MG63 (cell line): ENCODE results near the gene TAF1L. TPM values are rescaled to one million over a fixed set of nuclear protein-coding genes. Genes with fewer than 3 reads are reported as not detected.
"Not testable (repeated sequence)": the region's sequence is repeated elsewhere in the genome, so short reads cannot be mapped to it uniquely, and the experiment has no call there.

Experiments
- DNase-seq: peaks from one replicate; pipeline ENCODE4 v3.0.0-alpha.2; 2020
- H3K27me3 ChIP-seq: fragments of 250-450 bp; sonication (Bioruptor Pico); 2 replicates; pipeline ENCODE4 v1.5.1; 2020; ENCODE audit warnings: mild to moderate bottlenecking, moderate library complexity
- H3K36me3 ChIP-seq: fragments of 250-450 bp; sonication (Bioruptor Pico); 2 replicates; pipeline ENCODE4 v1.5.1; 2020; ENCODE audit warnings: mild to moderate bottlenecking, moderate library complexity
- H3K4me3 ChIP-seq: fragments of 250-450 bp; sonication (Bioruptor Pico); 2 replicates; pipeline ENCODE4 v1.5.1; 2020; ENCODE audit warnings: mild to moderate bottlenecking, moderate library complexity
- H3K9me3 ChIP-seq: fragments of 250-450 bp; sonication (Bioruptor Pico); 2 replicates; pipeline ENCODE4 v1.5.1; 2020; ENCODE audit warnings: mild to moderate bottlenecking, moderate library complexity
- total RNA-seq: library from RNA; depleted of rRNA; stranded (reverse); fragments of >200 nt; shearing (Covaris generic); gene quantifications from 2 replicates; pipeline ENCODE4 v1.2.3, GENCODE V29; 2014; ENCODE audit warnings: low replicate concordance; rRNA removed

The TAF1L gene
- total RNA-seq, result not detected in 2 replicates

- no peak for DNase-seq
- H3K4me3 ChIP-seq, result no peak within 1 kb of the TSS
- no peaks in the 10 kb centered on the region for H3K36me3 ChIP-seq
- no peaks in the 10 kb centered on the region for H3K27me3 ChIP-seq
- H3K9me3 ChIP-seq, result no peaks in the 10 kb centered on the region
Measured at GRCh38 chr9:32635362-32635761, at the start of gene TAF1L. Gene TAF1L (minus strand): TSS chr9:32635669. CDS start chr9:32635579, 90 bp downstream.

GRCh38 chr9:32681751-32682150 lies 46.3 kb upstream of the TAF1L start:
- Histone ChIP-seq H3K9me3 (peaks cover 2% of the 10 kb centered on the region), H3K4me3 (no peak overlapping the region), H3K27me3 (no peaks in the 10 kb centered on the region), H3K36me3 (no peaks in the 10 kb centered on the region)
- no peak for DNase-seq

- Histone ChIP-seq H3K4me3 (no peak overlapping the region), H3K9me3 (peaks cover 2% of the 10 kb centered on the region), H3K27me3 (no peaks in the 10 kb centered on the region), H3K36me3 (no peaks in the 10 kb centered on the region)
- no peak for DNase-seq
Measured at GRCh38 chr9:32677931-32678330, 42.5 kb upstream of the TAF1L start.

- peak; percentile 66 for DNase-seq
- no peaks in the 10 kb centered on the region for H3K9me3 ChIP-seq
- no peaks in the 10 kb centered on the region for H3K36me3 ChIP-seq
- no peak overlapping the region for H3K4me3 ChIP-seq
- no peaks in the 10 kb centered on the region for H3K27me3 ChIP-seq
Measured at GRCh38 chr9:32672469-32672868, 37.0 kb upstream of the TAF1L start.

GRCh38 chr9:32671333-32671732 lies 35.9 kb upstream of the TAF1L start:
- Histone ChIP-seq H3K9me3 (no peaks in the 10 kb centered on the region), H3K27me3 (no peaks in the 10 kb centered on the region), H3K36me3 (no peaks in the 10 kb centered on the region), H3K4me3 (no peak overlapping the region)
- no peak for DNase-seq

- Histone ChIP-seq H3K36me3 (no peaks in the 10 kb centered on the region), H3K27me3 (no peaks in the 10 kb centered on the region), H3K9me3 (no peaks in the 10 kb centered on the region), H3K4me3 (no peak overlapping the region)
- DNase-seq, result peak; percentile 53
Measured at GRCh38 chr9:32665101-32665500, 29.6 kb upstream of the TAF1L start.

- H3K9me3 ChIP-seq, result no peaks in the 10 kb centered on the region
- no peaks in the 10 kb centered on the region for H3K27me3 ChIP-seq
- no peaks in the 10 kb centered on the region for H3K36me3 ChIP-seq
- no peak for DNase-seq
- H3K4me3 ChIP-seq, result no peak overlapping the region
Measured at GRCh38 chr9:32663741-32664140, 28.3 kb upstream of the TAF1L start.

GRCh38 chr9:32647671-32648070 lies 12.2 kb upstream of the TAF1L start:
- Histone ChIP-seq H3K36me3 (no peaks in the 10 kb centered on the region), H3K4me3 (no peak overlapping the region), H3K27me3 (no peaks in the 10 kb centered on the region), H3K9me3 (peaks cover under 1% of the 10 kb centered on the region)
- DNase-seq, result peak; percentile 5

GRCh38 chr9:32644698-32645097 lies 9.2 kb upstream of the TAF1L start:
- Histone ChIP-seq H3K9me3 (no peaks in the 10 kb centered on the region), H3K27me3 (no peaks in the 10 kb centered on the region), H3K36me3 (no peaks in the 10 kb centered on the region), H3K4me3 (no peak overlapping the region)
- DNase-seq, result peak; percentile 91

- H3K36me3 ChIP-seq, H3K27me3 ChIP-seq, DNase-seq, H3K9me3 ChIP-seq, H3K4me3 ChIP-seq: not testable (repeated sequence)
Measured at GRCh38 chr9:32633151-32633550, 2.3 kb downstream of the TAF1L start.

- Histone ChIP-seq H3K27me3 (no peaks in the 10 kb centered on the region), H3K4me3 (no peak overlapping the region), H3K9me3 (no peaks in the 10 kb centered on the region), H3K36me3 (no peaks in the 10 kb centered on the region)
- no peak for DNase-seq
Measured at GRCh38 chr9:32631991-32632390, 3.5 kb downstream of the TAF1L start.

GRCh38 chr9:32627394-32627954 lies 8.0 kb downstream of the TAF1L start:
- H3K4me3 ChIP-seq, result no peak overlapping the region
- no peak for DNase-seq
- no peaks in the 10 kb centered on the region for H3K36me3 ChIP-seq
- no peaks in the 10 kb centered on the region for H3K9me3 ChIP-seq
- H3K27me3 ChIP-seq, result no peaks in the 10 kb centered on the region

- no peak for DNase-seq
- H3K9me3 ChIP-seq, result no peaks in the 10 kb centered on the region
- H3K36me3 ChIP-seq, result no peaks in the 10 kb centered on the region
- no peak overlapping the region for H3K4me3 ChIP-seq
- H3K27me3 ChIP-seq, result no peaks in the 10 kb centered on the region
Measured at GRCh38 chr9:32625320-32625719, 10.1 kb downstream of the TAF1L start.

- no peaks in the 10 kb centered on the region for H3K9me3 ChIP-seq
- no peaks in the 10 kb centered on the region for H3K36me3 ChIP-seq
- no peak for DNase-seq
- no peaks in the 10 kb centered on the region for H3K27me3 ChIP-seq
- no peak overlapping the region for H3K4me3 ChIP-seq
Measured at GRCh38 chr9:32622948-32623347, 12.5 kb downstream of the TAF1L start.

GRCh38 chr9:32618261-32618660 lies 17.2 kb downstream of the TAF1L start:
- DNase-seq, result no peak
- Histone ChIP-seq H3K9me3 (no peaks in the 10 kb centered on the region), H3K36me3 (no peaks in the 10 kb centered on the region), H3K4me3 (no peak overlapping the region), H3K27me3 (no peaks in the 10 kb centered on the region)

- H3K27me3 ChIP-seq, result no peaks in the 10 kb centered on the region
- DNase-seq, result no peak
- no peak overlapping the region for H3K4me3 ChIP-seq
Measured at GRCh38 chr9:32606811-32607210, 28.7 kb downstream of the TAF1L start.

GRCh38 chr9:32603914-32604852 lies 31.3 kb downstream of the TAF1L start:
- H3K36me3 ChIP-seq, result no peaks in the 10 kb centered on the region
- peak; percentile 7 for DNase-seq
- H3K27me3 ChIP-seq, result no peaks in the 10 kb centered on the region
- H3K4me3 ChIP-seq, result no peak overlapping the region
- H3K9me3 ChIP-seq, result no peaks in the 10 kb centered on the region

More at GRCh38 chr9:32606811-32607210, 28.7 kb downstream of the TAF1L start:
- Histone ChIP-seq H3K9me3 (no peaks in the 10 kb centered on the region), H3K36me3 (no peaks in the 10 kb centered on the region)

GRCh38 chr9:32599021-32599420 lies 36.4 kb downstream of the TAF1L start:
- H3K27me3 ChIP-seq, DNase-seq, H3K4me3 ChIP-seq, H3K9me3 ChIP-seq, H3K36me3 ChIP-seq: not testable (repeated sequence)
